Measurements from ENCODE around the gene SPZ1.

- TF ChIP-seq CTCF (IDR thresholded peaks at IDR 0.05) (no peak), POLR2AphosphoS5 (IDR thresholded peaks at IDR 0.05) (no peak)
Observed at GRCh38 chr5:80364892-80365291, 45.1 kb downstream of the SPZ1 start.

Measured in prostate gland (tissue), 2 donors.